Amniotic stem cell (primary cell): Measurements from ENCODE around the gene SYNCRIP.
A peak's percentile ranks its signal among the peaks of the same experiment; 100 is the strongest.
"Not testable (repeated sequence)": the region's sequence is repeated elsewhere in the genome, so short reads cannot be mapped to it uniquely, and the experiment has no call there.

Experiments
- DNase-seq: peaks from one replicate; lab custom pipeline; 2025; lab: John Stamatoyannopoulos, UW

Gene SYNCRIP

GRCh38 chr6:85594197-85594930 lies 48.3 kb downstream of the SYNCRIP start:
- peak; percentile 44 for DNase-seq

GRCh38 chr6:85593438-85594196 lies 49.1 kb downstream of the SYNCRIP start, which contains the start of gene SNX14:
Gene SNX14, minus strand, starts transcription at chr6:85593858. Its CDS starts 140 bp downstream, at chr6:85593718.
- peak; percentile 92 for DNase-seq

- DNase-seq = no peak
Measured at GRCh38 chr6:85592033-85592432, 50.7 kb downstream of the SYNCRIP start.

- no peak for DNase-seq
Measured at GRCh38 chr6:85591207-85591606, 51.5 kb downstream of the SYNCRIP start.

GRCh38 chr6:85585741-85586140 lies 56.9 kb downstream of the SYNCRIP start:
- no peak for DNase-seq

GRCh38 chr6:85582832-85583231 lies 59.9 kb downstream of the SYNCRIP start:
- not testable (repeated sequence) for DNase-seq

GRCh38 chr6:85581572-85581971 lies 61.1 kb downstream of the SYNCRIP start:
- no peak for DNase-seq

GRCh38 chr6:85580878-85581267 lies 61.8 kb downstream of the SYNCRIP start:
- DNase-seq = no peak

- no peak for DNase-seq
Measured at GRCh38 chr6:85580118-85580877, 62.4 kb downstream of the SYNCRIP start.

GRCh38 chr6:85579581-85579980 lies 63.1 kb downstream of the SYNCRIP start:
- DNase-seq = no peak

GRCh38 chr6:85576476-85576875 lies 66.2 kb downstream of the SYNCRIP start:
- no peak for DNase-seq

- DNase-seq = no peak
Measured at GRCh38 chr6:85574932-85575598, 67.6 kb downstream of the SYNCRIP start.

- DNase-seq = no peak
Measured at GRCh38 chr6:85569323-85569722, 73.4 kb downstream of the SYNCRIP start.

- no peak for DNase-seq
Measured at GRCh38 chr6:85568411-85568810, 74.3 kb downstream of the SYNCRIP start.

- DNase-seq = no peak
Measured at GRCh38 chr6:85565736-85566135, 77.0 kb downstream of the SYNCRIP start.

GRCh38 chr6:85564223-85564622 lies 78.5 kb downstream of the SYNCRIP start:
- DNase-seq = not testable (repeated sequence)
